SU-DHL-6 (cell line): ENCODE measurements around the gene IRX4.

ENCODE experiments used
- H2AFZ ChIP-seq: fragments of 200-600 bp; sonication (generic); 2 replicates; pipeline ENCODE4 v1.6.1; 2014; ENCODE audit warnings: low read depth, mild to moderate bottlenecking, moderate library complexity, mixed read lengths, antibody characterized with exemption, low read length; ENCODE audit not compliant: severe bottlenecking
- H3F3A ChIP-seq: fragments of 200-600 bp; shearing (Covaris generic); 2 replicates; pipeline ENCODE4 v1.6.0; 2016; ENCODE audit warnings: antibody characterized with exemption, mild to moderate bottlenecking; ENCODE audit not compliant: insufficient read depth
- H3K27ac ChIP-seq: fragments of 200-600 bp; sonication (generic); 2 replicates; pipeline ENCODE4 v1.5.1; 2016; ENCODE audit warnings: low read depth, mild to moderate bottlenecking, low read length, moderate library complexity, mixed read lengths
- H3K27me3 ChIP-seq: fragments of 200-600 bp; sonication (generic), shearing (Covaris generic); 2 replicates; pipeline ENCODE4 v1.6.0; 2014; ENCODE audit warnings: mild to moderate bottlenecking, low read length
- H3K36me3 ChIP-seq: fragments of 200-600 bp; sonication (generic); 2 replicates; pipeline ENCODE4 v1.6.1; 2014; ENCODE audit warnings: mild to moderate bottlenecking, low read length, mixed read lengths
- H3K4me2 ChIP-seq: fragments of 300-600, 200-600 bp; shearing (Covaris generic), sonication (generic); 2 replicates; pipeline ENCODE4 v1.6.0; 2014; ENCODE audit warnings: low read length, low read depth, mild to moderate bottlenecking; ENCODE audit not compliant: poor library complexity, severe bottlenecking
- H3K4me3 ChIP-seq: fragments of 200-600 bp; sonication (generic); 2 replicates; pipeline ENCODE4 v1.5.1; 2014; ENCODE audit warnings: antibody characterized with exemption, low read length, mild to moderate bottlenecking, mixed read lengths; ENCODE audit not compliant: insufficient read depth, poor library complexity, severe bottlenecking
- H3K79me2 ChIP-seq: fragments of 200-600 bp; sonication (generic); 2 replicates; pipeline ENCODE4 v1.6.1; 2014; ENCODE audit warnings: mild to moderate bottlenecking, low read length, moderate library complexity; ENCODE audit not compliant: insufficient read depth
- H3K9ac ChIP-seq: fragments of 200-600 bp; sonication (generic); 2 replicates; pipeline ENCODE4 v1.7.0; 2014; ENCODE audit warnings: mild to moderate bottlenecking, low read length
- H3K9me2 ChIP-seq: fragments of 200-600 bp; sonication (generic); replicated peaks from 2 replicates; pipeline ENCODE4 v1.6.1; 2014; ENCODE audit warnings: low read length; ENCODE audit not compliant: insufficient read depth
- H3K9me3 ChIP-seq: fragments of 200-600 bp; sonication (generic); 2 replicates; pipeline ENCODE4 v1.6.1; 2014; ENCODE audit warnings: low read length, mixed read lengths; ENCODE audit not compliant: insufficient read depth
- H4K20me1 ChIP-seq: fragments of 200-600 bp; sonication (generic); 2 replicates; pipeline ENCODE4 v1.6.1; 2014; ENCODE audit warnings: low read depth, mild to moderate bottlenecking, antibody characterized with exemption, low read length, moderate library complexity, mixed read lengths
- EZH2phosphoT487 ChIP-seq: fragments of 200-600 bp; sonication (generic), shearing (Covaris generic); conservative IDR thresholded peaks from 2 replicates; pipeline ENCODE4 v1.6.1; 2018; ENCODE audit warnings: mild to moderate bottlenecking, antibody characterized with exemption, low read length, moderate library complexity, mixed read lengths
- TF ChIP-seq, protein P1 (sequence below): fragments of 200-600 bp; sonication (generic); IDR thresholded peaks from one replicate; pipeline ENCODE4 v1.5.1; 2017; ENCODE audit warnings: antibody characterized with exemption, mild to moderate bottlenecking, low read length, moderate library complexity; ENCODE audit not compliant: insufficient read depth, poor library complexity, severe bottlenecking

Gene IRX4

DNA sequence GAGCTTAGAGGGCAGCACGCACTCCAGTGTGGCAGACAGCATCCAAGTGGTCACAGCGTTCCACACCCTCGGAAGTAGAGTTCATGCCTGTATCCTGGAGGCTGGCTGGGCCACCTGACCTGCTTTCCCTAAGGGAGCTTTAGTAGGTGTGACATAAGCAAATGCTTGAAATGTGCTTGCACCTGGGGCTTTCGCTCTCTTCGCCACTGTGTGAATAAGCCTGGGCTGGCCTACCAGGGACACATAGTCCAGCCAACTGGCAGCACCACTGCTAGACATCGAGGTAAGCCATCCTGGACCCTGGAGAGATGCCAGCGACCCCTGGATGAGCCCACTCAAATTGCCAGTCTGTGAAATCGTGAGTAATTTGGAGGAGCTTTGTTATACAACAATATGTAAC lies 24.9 kb upstream of the IRX4 start:
- H3K9me2 ChIP-seq: no peaks in the 10 kb centered on the region
- TF ChIP-seq, protein P1, sequence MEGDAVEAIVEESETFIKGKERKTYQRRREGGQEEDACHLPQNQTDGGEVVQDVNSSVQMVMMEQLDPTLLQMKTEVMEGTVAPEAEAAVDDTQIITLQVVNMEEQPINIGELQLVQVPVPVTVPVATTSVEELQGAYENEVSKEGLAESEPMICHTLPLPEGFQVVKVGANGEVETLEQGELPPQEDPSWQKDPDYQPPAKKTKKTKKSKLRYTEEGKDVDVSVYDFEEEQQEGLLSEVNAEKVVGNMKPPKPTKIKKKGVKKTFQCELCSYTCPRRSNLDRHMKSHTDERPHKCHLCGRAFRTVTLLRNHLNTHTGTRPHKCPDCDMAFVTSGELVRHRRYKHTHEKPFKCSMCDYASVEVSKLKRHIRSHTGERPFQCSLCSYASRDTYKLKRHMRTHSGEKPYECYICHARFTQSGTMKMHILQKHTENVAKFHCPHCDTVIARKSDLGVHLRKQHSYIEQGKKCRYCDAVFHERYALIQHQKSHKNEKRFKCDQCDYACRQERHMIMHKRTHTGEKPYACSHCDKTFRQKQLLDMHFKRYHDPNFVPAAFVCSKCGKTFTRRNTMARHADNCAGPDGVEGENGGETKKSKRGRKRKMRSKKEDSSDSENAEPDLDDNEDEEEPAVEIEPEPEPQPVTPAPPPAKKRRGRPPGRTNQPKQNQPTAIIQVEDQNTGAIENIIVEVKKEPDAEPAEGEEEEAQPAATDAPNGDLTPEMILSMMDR: no peak
- no peak for TF ChIP-seq EZH2phosphoT487
- no peaks in the 10 kb centered on the region for H3K9me3 ChIP-seq
- H3K27ac ChIP-seq: no peak overlapping the region
- no peaks in the 10 kb centered on the region for H3K27me3 ChIP-seq
- no peak overlapping the region for H3K4me3 ChIP-seq
- H4K20me1 ChIP-seq: no peaks in the 10 kb centered on the region
- H3K4me2 ChIP-seq: no peak overlapping the region
- H3K36me3 ChIP-seq: no peaks in the 10 kb centered on the region
- no peak overlapping the region for H3K9ac ChIP-seq
- no peaks in the 10 kb centered on the region for H3K79me2 ChIP-seq
- H3F3A ChIP-seq: no peaks in the 10 kb centered on the region
- H2AFZ ChIP-seq: no peak overlapping the region

DNA sequence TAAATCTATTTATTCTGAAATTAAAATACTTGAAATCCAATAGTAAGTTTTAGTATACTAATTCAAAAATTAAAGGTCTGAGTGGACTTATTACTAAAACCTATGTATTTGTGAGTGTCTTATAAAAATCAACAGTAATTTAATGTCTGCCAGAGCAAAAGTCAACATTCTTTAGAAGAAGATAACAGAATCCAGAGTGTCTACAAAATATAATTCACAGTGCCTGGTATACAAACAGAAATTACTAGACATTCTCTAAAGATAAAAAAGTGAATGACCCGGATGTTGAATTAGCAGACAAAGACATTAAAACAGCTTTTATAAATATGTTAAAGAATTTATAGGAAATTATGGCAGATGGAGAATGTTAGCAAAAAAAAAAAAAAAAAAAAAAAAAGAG lies 22.4 kb upstream of the IRX4 start:
- Histone ChIP-seq H2AFZ (no peak overlapping the region), H3K36me3 (no peaks in the 10 kb centered on the region), H4K20me1 (no peaks in the 10 kb centered on the region), H3K9me2 (no peaks in the 10 kb centered on the region), H3K27me3 (no peaks in the 10 kb centered on the region), H3K9ac (no peak overlapping the region), H3K4me2 (no peak overlapping the region), H3F3A (no peaks in the 10 kb centered on the region), H3K9me3 (no peaks in the 10 kb centered on the region), H3K27ac (no peak overlapping the region), H3K79me2 (no peaks in the 10 kb centered on the region), H3K4me3 (no peak overlapping the region)
- TF ChIP-seq EZH2phosphoT487: no peak
- TF ChIP-seq, protein P1: no peak

DNA sequence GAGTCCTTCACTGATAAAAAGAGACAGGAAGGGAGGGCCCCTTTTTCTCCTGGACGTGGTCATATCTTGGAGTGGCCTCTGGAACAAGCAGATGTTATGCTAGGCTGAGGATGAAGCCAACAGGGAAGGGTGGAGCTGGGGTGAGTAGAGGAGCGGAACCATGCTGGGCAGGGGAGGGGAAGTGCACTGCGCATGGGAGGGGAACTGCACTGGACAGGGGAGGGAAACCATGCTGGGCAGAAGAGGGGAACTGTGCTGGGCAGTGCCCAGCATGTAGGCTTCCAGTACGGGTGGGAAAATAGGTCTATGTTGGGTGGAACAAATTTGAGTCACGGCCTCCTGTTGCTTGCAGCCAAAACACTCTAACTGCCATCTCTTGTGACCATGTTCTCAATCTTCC lies 19.3 kb upstream of the IRX4 start:
- H3K9me3 ChIP-seq: no peaks in the 10 kb centered on the region
- TF ChIP-seq EZH2phosphoT487: no peak
- TF ChIP-seq, protein P1: no peak
- H3K9me2 ChIP-seq: no peaks in the 10 kb centered on the region
- no peaks in the 10 kb centered on the region for H4K20me1 ChIP-seq
- no peak overlapping the region for H3K9ac ChIP-seq
- H3F3A ChIP-seq: no peaks in the 10 kb centered on the region
- H3K27ac ChIP-seq: no peak overlapping the region
- H3K79me2 ChIP-seq: no peaks in the 10 kb centered on the region
- H2AFZ ChIP-seq: no peak overlapping the region
- H3K36me3 ChIP-seq: no peaks in the 10 kb centered on the region
- H3K4me2 ChIP-seq: no peak overlapping the region
- no peaks in the 10 kb centered on the region for H3K27me3 ChIP-seq
- no peak overlapping the region for H3K4me3 ChIP-seq

DNA sequence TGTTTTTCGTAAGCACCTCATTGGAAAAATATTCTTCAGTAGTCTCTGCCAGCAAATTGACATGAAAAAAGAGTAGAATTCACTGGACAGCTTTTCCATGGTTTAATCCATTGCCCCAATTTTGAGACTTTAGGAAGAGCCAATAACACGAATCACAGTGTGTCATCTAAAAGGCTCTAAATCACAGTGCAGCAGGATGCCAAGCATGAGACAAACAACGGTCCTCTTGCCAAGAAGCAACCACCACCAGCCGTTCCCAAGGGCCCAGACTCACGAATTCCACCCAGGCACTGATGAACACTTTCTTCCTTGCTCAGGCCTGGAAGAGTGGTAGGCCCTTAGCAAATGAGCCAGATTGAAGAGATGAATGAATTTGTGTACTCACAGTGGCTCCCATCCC lies 18.3 kb upstream of the IRX4 start:
- Histone ChIP-seq H3K27ac (no peak overlapping the region), H4K20me1 (no peaks in the 10 kb centered on the region), H3K27me3 (no peaks in the 10 kb centered on the region), H2AFZ (no peak overlapping the region), H3K4me3 (no peak overlapping the region), H3F3A (no peaks in the 10 kb centered on the region), H3K9ac (no peak overlapping the region), H3K9me2 (no peaks in the 10 kb centered on the region), H3K9me3 (no peaks in the 10 kb centered on the region), H3K79me2 (no peaks in the 10 kb centered on the region), H3K4me2 (no peak overlapping the region), H3K36me3 (no peaks in the 10 kb centered on the region)
- no peak for TF ChIP-seq EZH2phosphoT487
- TF ChIP-seq, protein P1: no peak
